Suppressor macrophage treated with lipopolysaccharide for 4 hours (primary cell): ENCODE measurements around the gene DDC.

Source experiments
- DNase-seq: peaks from one replicate; pipeline ENCODE4 v3.0.0-alpha.2; 2020

Gene DDC

GRCh38 chr7:50450590-50451032 lies 114.6 kb downstream of the DDC start:
- no peak for DNase-seq

- DNase-seq, result peak; percentile 85
Measured at GRCh38 chr7:50449881-50450589, 115.2 kb downstream of the DDC start, which contains the start of gene FIGNL1. TSS of gene FIGNL1 (minus strand) at chr7:50450350. CDS start at chr7:50447287, 3,063 bp downstream.

- DNase-seq, result no peak
Measured at GRCh38 chr7:50449501-50449880, 115.7 kb downstream of the DDC start.

GRCh38 chr7:50448823-50449222 lies 116.4 kb downstream of the DDC start:
- DNase-seq, result peak; percentile 55

- no peak for DNase-seq
Measured at GRCh38 chr7:50446542-50446960, 118.7 kb downstream of the DDC start.

GRCh38 chr7:50436133-50436806 lies 128.9 kb downstream of the DDC start:
- DNase-seq, result peak; percentile 80

GRCh38 chr7:50431722-50432305 lies 133.4 kb downstream of the DDC start:
- no peak for DNase-seq

- DNase-seq, result no peak
Measured at GRCh38 chr7:50431316-50431715, 133.9 kb downstream of the DDC start.

GRCh38 chr7:50428911-50429310 lies 136.3 kb downstream of the DDC start:
- no peak for DNase-seq

- DNase-seq, result no peak
Measured at GRCh38 chr7:50427518-50427917, 137.7 kb downstream of the DDC start.

GRCh38 chr7:50426280-50427045 lies 138.7 kb downstream of the DDC start:
- DNase-seq, result no peak

- DNase-seq, result no peak
Measured at GRCh38 chr7:50425318-50425717, 139.9 kb downstream of the DDC start.

GRCh38 chr7:50423860-50424259 lies 141.3 kb downstream of the DDC start:
- no peak for DNase-seq

GRCh38 chr7:50422858-50423257 lies 142.3 kb downstream of the DDC start:
- DNase-seq, result no peak

- DNase-seq, result no peak
Measured at GRCh38 chr7:50421043-50421442, 144.2 kb downstream of the DDC start.

- no peak for DNase-seq
Measured at GRCh38 chr7:50418526-50419290, 146.5 kb downstream of the DDC start.

- peak; percentile 92 for DNase-seq
Measured at GRCh38 chr7:50418086-50418515, 147.1 kb downstream of the DDC start.

GRCh38 chr7:50416527-50417182 lies 148.6 kb downstream of the DDC start:
- DNase-seq, result peak; percentile 89

GRCh38 chr7:50415844-50416364 lies 149.3 kb downstream of the DDC start:
- no peak for DNase-seq

- peak; percentile 48 for DNase-seq
Measured at GRCh38 chr7:50413561-50413960, 151.6 kb downstream of the DDC start.

- DNase-seq, result peak; percentile 63
Measured at GRCh38 chr7:50412973-50413372, 152.2 kb downstream of the DDC start.

GRCh38 chr7:50411332-50411731 lies 153.9 kb downstream of the DDC start:
- no peak for DNase-seq
